Spinal cord (tissue), 10 donors: ENCODE results near the gene PVALEF. TPM values are rescaled to one million over a fixed set of nuclear protein-coding genes. Genes with fewer than 3 reads are reported as not detected.

Source experiments
- DNase-seq, 6 donors: peaks; one replicate each; pipeline versions ENCODE4 v3.0.0 to v3.0.0-alpha.2; 2013 to 2015; ENCODE audit warnings: low spot score in 6 of 6, low read depth in 4 of 6
- H3K27ac ChIP-seq: one replicate; pipeline ENCODE4 v1.5.1; 2013; ENCODE audit warnings: low read depth, low read length, control low read depth
- H3K27me3 ChIP-seq: one replicate; pipeline ENCODE4 v1.6.1; 2013; ENCODE audit warnings: low read length; ENCODE audit not compliant: control insufficient read depth, insufficient read depth
- H3K36me3 ChIP-seq: one replicate; pipeline ENCODE4 v1.6.1; 2013; ENCODE audit warnings: low read length; ENCODE audit not compliant: control insufficient read depth, insufficient read depth
- H3K4me1 ChIP-seq: one replicate; pipeline ENCODE4 v1.6.1; 2013; ENCODE audit warnings: low read length; ENCODE audit not compliant: control insufficient read depth, insufficient read depth
- H3K4me3 ChIP-seq: one replicate; pipeline ENCODE4 v1.5.1; 2013; ENCODE audit warnings: low read depth, low read length, control low read depth
- H3K9me3 ChIP-seq: one replicate; pipeline ENCODE4 v1.6.1; 2013; ENCODE audit warnings: low read length; ENCODE audit not compliant: control insufficient read depth, insufficient read depth
- WGBS: methylation state at CpG from one replicate; pipeline ENCODE4 v1.1.5; 2013; ENCODE audit warnings: missing lambda C conversion rate; ENCODE audit not compliant: insufficient coverage; 5-methylcytosine and 5-hydroxymethylcytosine counted together
- polyA plus RNA-seq, 2 donors: library from polyadenylated mRNA; unstranded; fragments of 120-200 nt; gene quantifications; one replicate each; pipeline ENCODE4 v1.2.1, GENCODE V29; 2013; ENCODE audit not compliant: insufficient read length in 2 of 2
- total RNA-seq, 2 donors: library from RNA; depleted of rRNA in 1 of 2; stranded (reverse); fragments of 120-200 nt in 1 of 2; fragments of >200 nt in 1 of 2; gene quantifications; one replicate each; pipeline versions ENCODE4 v1.2.3 to v1.2.4, GENCODE V29; 2013 to 2014
- donor health status: healthy.

PVALEF gene
- total and polyA plus RNA-seq, 4 donors, result 0.11 to 0.90 (median 0.73) TPM; not detected in 1

DNA sequence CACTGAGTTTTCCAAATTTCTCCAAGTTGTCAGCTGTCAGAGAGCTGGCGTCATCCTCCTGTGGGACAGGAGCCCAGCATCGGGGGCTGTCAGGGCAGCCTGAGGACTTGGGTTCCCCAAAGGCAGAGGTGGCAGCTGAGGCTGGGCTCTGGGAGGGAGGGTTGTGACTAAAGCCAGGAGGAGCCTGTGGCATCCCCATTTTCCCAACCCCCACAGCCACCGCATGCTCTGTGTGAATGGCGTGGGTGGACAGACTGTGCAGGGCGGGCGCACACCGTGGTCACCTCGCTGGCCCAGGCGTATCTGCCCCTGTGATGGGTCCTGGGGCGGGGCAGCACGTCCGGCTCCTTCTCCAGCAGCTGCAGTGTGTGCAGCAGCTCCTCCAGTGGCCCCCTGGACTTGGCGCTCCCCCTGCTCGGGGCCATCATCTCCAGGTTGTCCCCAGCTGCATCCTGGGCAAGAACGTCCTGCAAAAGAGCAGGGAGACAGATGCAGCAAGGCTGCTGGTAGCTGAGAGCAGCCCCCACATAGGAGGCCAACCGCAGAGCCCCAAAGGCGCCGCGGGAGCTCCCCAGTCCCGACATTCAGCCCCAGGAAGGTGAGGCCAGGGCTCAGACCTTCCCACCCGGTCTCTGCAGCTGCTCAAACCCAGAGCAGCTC is 32.7 kb downstream of the PVALEF start:
- DNase-seq, result no peak
- H3K4me3 ChIP-seq, result no peak overlapping the region
- peaks cover 99% of the 10 kb centered on the region for H3K36me3 ChIP-seq
- no peak overlapping the region for H3K27ac ChIP-seq
- no peaks in the 10 kb centered on the region for H3K27me3 ChIP-seq
- 97% methylated on average over 19 of the region's 21 CpGs for WGBS
- no peaks in the 10 kb centered on the region for H3K9me3 ChIP-seq
- peaks cover 9% of the 10 kb centered on the region for H3K4me1 ChIP-seq

DNA sequence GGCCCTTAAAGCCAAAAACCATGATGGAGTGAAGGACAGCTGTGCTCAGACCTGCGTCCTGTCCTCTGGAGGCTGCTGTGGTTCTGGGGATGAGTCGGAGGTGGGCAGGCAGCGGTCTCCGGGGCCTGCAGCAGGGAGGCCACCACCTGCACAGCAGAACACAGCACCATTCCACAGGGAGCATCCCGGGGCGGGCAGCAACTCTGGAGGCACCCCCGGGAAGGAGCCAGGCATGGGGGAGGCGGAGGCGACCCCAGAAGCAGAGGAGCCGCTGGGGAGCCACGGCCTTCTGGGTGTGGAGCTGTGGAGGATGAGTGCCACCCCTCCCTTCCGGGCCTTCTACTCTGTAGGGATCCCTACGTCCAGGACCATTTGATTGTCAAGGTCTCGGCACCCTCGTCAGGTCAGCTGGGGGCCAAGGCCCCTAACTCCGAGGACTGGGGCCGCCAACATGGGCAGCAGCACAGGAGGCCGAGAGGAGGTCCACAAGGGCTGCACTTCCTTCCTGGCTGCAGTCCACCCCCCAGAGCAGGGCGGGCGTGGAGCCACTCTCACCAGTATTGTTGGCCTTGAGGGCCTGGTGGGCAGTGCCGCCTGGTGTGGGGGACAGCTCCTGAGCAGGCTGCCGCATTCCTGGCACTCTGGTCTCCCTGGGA is 33.6 kb downstream of the PVALEF start:
- DNase-seq, result no peak
- Histone ChIP-seq H3K27ac (no peak overlapping the region), H3K36me3 (peaks cover 99% of the 10 kb centered on the region), H3K4me3 (no peak overlapping the region), H3K27me3 (no peaks in the 10 kb centered on the region), H3K4me1 (peaks cover 9% of the 10 kb centered on the region), H3K9me3 (no peaks in the 10 kb centered on the region)
- 95% methylated on average over 17 of the region's 22 CpGs for WGBS

DNA sequence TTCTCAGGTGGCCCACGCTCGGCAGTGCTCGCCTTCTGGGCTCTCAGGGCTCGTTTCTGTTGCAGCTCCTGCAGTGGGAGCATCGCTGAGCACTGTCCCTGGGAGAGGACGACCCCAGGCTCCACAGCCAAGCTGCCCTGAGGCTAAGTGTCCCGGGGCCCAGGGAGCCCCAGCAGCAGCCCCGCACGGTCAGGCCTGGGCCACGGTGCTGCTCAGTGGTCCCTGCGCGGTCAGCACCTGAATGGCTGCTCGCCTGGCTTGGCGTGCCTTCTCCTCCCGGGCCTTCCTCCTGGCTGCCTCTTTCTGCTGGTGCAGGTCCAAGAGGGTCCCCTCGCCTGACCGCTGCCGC is 34.1 kb downstream of the PVALEF start:
- peaks cover 99% of the 10 kb centered on the region for H3K36me3 ChIP-seq
- no peak overlapping the region for H3K4me3 ChIP-seq
- no peak overlapping the region for H3K27ac ChIP-seq
- H3K27me3 ChIP-seq, result no peaks in the 10 kb centered on the region
- 96% methylated on average over 18 of the region's 18 CpGs for WGBS
- DNase-seq, result no peak
- H3K4me1 ChIP-seq, result peaks cover 9% of the 10 kb centered on the region
- H3K9me3 ChIP-seq, result no peaks in the 10 kb centered on the region

DNA sequence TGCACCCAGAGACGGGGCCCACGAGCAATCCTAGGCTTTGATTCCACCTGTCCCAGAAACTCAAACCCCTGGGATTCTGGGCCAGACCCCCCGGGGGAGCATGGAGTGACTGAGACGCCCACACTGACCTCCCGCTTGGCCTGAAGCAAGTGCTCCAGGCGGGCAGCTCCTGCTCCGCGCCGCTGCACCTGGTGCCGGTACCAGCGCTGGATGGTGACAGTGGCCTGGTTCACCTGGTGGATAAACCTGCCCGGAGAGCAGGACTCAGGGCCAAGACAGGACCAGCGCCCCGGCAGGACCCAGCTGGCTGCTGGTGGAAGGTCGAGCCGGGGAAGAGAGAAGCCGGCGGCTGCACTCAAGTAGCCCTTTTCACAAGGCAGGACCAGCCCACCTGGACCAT is 34.9 kb downstream of the PVALEF start:
- WGBS, result 96% methylated on average over 16 of the region's 18 CpGs
- H3K36me3 ChIP-seq, result peaks cover 97% of the 10 kb centered on the region

DNA sequence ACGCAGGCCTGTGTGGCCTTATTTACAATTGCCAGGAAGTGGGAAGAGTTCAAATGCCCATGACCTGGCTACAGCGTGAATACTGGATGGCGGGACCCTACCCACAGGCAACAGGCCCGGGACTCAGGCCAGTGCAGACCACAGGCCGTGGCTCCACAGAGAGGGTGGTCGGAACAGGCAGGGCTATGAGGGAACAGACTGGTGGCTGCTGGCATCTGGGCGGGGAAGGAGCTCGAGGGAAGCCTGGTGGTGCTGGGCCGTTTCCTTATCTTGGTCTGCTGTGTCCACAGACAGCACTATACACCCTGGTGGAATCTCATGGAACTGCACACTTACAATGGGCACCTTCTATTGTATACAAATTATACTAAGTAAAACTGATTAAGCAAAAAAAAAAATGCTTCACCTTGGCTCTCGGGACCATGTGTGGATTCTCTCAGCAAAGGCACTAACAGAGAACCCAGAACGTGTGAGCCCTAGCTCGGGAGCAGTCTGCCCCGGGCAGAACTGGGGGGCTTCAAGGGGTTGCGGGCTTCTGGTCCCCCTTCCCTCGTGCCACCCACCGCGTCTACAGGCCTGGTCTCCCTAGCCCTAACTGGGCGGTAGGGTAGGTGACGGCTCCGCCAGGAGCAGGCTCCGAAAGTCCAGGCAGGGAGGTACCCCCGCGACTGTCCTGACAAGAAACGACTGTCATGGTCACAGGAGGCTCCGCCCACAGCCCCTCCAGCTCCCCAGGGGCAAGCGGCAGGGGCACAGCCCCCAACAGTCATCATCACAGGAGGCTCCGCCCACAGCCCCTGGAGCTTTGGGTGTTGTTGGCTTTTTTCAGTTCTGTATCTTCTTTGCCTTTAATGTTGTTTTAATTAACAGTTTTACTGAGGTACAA is 35.6 kb downstream of the PVALEF start:
- H3K4me3 ChIP-seq, result no peak overlapping the region
- 85% methylated on average over 21 of the region's 27 CpGs for WGBS
- no peaks in the 10 kb centered on the region for H3K9me3 ChIP-seq
- H3K4me1 ChIP-seq, result peaks cover 9% of the 10 kb centered on the region
- peak in 2 of 6 donors; percentile 67 to 74 for DNase-seq
- no peak overlapping the region for H3K27ac ChIP-seq
- no peaks in the 10 kb centered on the region for H3K27me3 ChIP-seq
- peaks cover 95% of the 10 kb centered on the region for H3K36me3 ChIP-seq

More for the DNA sequence above, 34.9 kb downstream of the PVALEF start:
- no peaks in the 10 kb centered on the region for H3K27me3 ChIP-seq
- H3K4me3 ChIP-seq, result no peak overlapping the region
- H3K4me1 ChIP-seq, result peaks cover 9% of the 10 kb centered on the region
- H3K9me3 ChIP-seq, result no peaks in the 10 kb centered on the region
- no peak overlapping the region for H3K27ac ChIP-seq
- DNase-seq, result no peak

DNA sequence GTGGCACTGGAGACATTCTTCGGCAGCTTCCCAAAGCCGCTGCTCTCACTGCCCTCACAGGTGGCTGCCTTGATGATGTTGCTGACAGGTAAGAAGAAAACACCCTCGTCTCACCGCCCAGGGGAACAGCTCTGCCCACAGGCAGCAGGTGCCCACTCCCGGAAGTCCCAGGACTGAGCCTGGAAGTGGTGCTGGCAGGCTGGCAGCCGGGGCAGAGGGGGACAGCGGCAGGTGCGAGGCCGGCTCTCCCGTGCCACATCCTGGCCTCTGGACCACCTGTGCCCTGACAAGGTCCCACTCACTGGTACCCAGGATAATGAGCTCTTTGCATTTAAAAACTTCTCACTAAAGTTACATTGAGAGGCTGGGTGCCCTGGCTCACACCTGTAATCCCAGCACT is 37.0 kb downstream of the PVALEF start:
- Histone ChIP-seq H3K4me1 (peaks cover 5% of the 10 kb centered on the region), H3K4me3 (no peak overlapping the region), H3K9me3 (no peaks in the 10 kb centered on the region), H3K27me3 (no peaks in the 10 kb centered on the region), H3K27ac (no peak overlapping the region), H3K36me3 (peaks cover 95% of the 10 kb centered on the region)
- WGBS, result 98% methylated on average over 10 of the region's 10 CpGs
- DNase-seq, result no peak

DNA sequence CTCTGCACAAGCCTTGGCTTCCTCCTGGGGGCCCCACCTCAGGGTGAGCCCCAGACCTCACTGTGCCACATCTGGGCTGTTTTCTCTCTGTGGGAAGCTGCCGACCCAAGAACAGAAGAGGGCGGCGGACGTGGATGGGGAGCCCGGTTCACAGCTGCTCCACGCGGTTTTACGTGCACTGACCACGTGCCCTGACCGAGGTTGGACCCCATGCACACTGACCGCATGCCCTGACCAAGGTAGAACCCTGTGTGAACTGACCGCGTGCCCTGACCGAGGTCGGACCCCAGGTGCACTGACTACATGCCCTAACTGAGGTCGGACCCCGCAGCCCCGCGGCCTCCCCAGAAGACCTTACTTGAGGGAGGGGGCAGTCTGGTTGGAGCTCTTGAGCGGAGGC is 37.8 kb downstream of the PVALEF start:
- H3K9me3 ChIP-seq, result no peaks in the 10 kb centered on the region
- H3K27me3 ChIP-seq, result no peaks in the 10 kb centered on the region
- 97% methylated on average over 20 of the region's 20 CpGs for WGBS
- peaks cover 5% of the 10 kb centered on the region for H3K4me1 ChIP-seq
- H3K4me3 ChIP-seq, result no peak overlapping the region
- no peak overlapping the region for H3K27ac ChIP-seq
- peaks cover 95% of the 10 kb centered on the region for H3K36me3 ChIP-seq
- no peak for DNase-seq

DNA sequence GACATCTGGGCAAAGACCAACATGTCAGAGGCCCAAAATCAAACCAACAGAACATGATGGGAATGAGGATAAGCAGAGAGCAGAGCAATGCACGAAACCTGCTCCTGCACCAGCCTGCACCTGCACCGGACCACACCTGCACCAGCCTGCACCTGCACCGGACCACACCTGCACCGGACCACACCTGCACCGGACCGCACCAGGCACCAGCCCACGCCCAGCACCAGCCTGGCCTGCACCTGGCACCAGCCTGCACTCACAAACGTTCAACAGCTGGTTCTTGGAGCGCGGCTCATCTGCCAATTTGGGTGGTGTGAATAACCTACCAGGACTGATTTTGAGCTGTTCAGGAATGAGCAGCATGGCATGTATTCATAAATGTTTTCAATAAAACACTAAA is 39.3 kb downstream of the PVALEF start:
- Histone ChIP-seq H3K9me3 (no peaks in the 10 kb centered on the region), H3K27ac (no peak overlapping the region), H3K4me3 (no peak overlapping the region), H3K27me3 (no peaks in the 10 kb centered on the region), H3K4me1 (peaks cover 5% of the 10 kb centered on the region), H3K36me3 (peaks cover 94% of the 10 kb centered on the region)
- 86% methylated on average over 9 of the region's 10 CpGs for WGBS
- no peak for DNase-seq

DNA sequence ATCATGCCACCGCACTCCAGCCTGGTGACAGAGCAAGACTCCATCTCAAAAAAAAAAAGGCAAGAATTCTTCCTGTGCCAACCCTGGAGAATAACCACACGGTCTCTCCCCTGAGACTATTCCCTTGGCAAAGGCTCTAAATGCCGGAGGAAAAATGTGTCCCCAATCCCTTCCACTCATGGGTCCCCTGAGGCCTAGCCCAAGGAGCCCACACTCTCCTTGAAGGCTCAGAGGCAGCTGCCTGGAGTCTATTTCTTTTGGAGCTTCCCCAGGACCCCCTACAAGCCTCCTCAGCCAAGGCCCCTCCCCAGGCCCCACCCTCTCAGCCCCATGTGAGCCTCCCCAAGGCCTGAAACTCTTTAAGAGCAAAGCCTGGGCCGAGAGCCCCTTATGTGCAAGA is 40.9 kb downstream of the PVALEF start:
- H3K27me3 ChIP-seq, result no peaks in the 10 kb centered on the region
- WGBS, result 74% methylated on average over 4 of the region's 4 CpGs
- peaks cover 4% of the 10 kb centered on the region for H3K4me1 ChIP-seq
- H3K27ac ChIP-seq, result no peak overlapping the region
- peaks cover 86% of the 10 kb centered on the region for H3K36me3 ChIP-seq
- DNase-seq, result peak in 1 of 6 donors; percentile 7
- H3K9me3 ChIP-seq, result no peaks in the 10 kb centered on the region
- H3K4me3 ChIP-seq, result no peak overlapping the region
